T-helper 2 cell treated with Interferon-gamma antibody and Interleukin-4, amounts not matched to agents 5 μg/mL and 100 μg/mL, for 36 hours (primary cell): ENCODE data around the gene KIAA0232.

Source experiments
- DNase-seq: peaks from one replicate; pipeline ENCODE4 v3.0.0; 2021; ENCODE audit warnings: low spot score
- H3K27ac Mint-ChIP-seq: one replicate; pipeline ENCODE4 v1.8.0; 2021; ENCODE audit warnings: mild to moderate bottlenecking, mixed read lengths
- H3K27me3 Mint-ChIP-seq: one replicate; pipeline ENCODE4 v1.8.0; 2021; ENCODE audit warnings: low read depth, mixed read lengths
- H3K36me3 Mint-ChIP-seq: one replicate; pipeline ENCODE4 v1.8.0; 2021; ENCODE audit warnings: low read depth, mixed read lengths
- H3K4me1 Mint-ChIP-seq: one replicate; pipeline ENCODE4 v1.8.0; 2021; ENCODE audit warnings: low read depth, mixed read lengths
- H3K4me3 Mint-ChIP-seq: one replicate; pipeline ENCODE4 v1.8.0; 2022; ENCODE audit warnings: mild to moderate bottlenecking, moderate library complexity, mixed read lengths
- H3K9me3 Mint-ChIP-seq: one replicate; pipeline ENCODE4 v1.8.0; 2021; ENCODE audit warnings: mixed read lengths

KIAA0232 gene

GRCh38 chr4:6764976-6765620 lies 17.4 kb upstream of the KIAA0232 start:
- H3K27ac Mint-ChIP-seq = no peak overlapping the region
- peaks cover 6% of the 10 kb centered on the region for H3K27me3 Mint-ChIP-seq
- no peak for DNase-seq
- no peaks in the 10 kb centered on the region for H3K36me3 Mint-ChIP-seq
- no peak overlapping the region for H3K4me3 Mint-ChIP-seq
- H3K9me3 Mint-ChIP-seq = no peaks in the 10 kb centered on the region
- H3K4me1 Mint-ChIP-seq = peaks cover 8% of the 10 kb centered on the region

GRCh38 chr4:6765703-6766102 lies 16.8 kb upstream of the KIAA0232 start:
- Mint-ChIP-seq H3K27me3 (peaks cover 6% of the 10 kb centered on the region), H3K4me1 (peaks cover 8% of the 10 kb centered on the region), H3K36me3 (no peaks in the 10 kb centered on the region), H3K27ac (no peak overlapping the region), H3K9me3 (no peaks in the 10 kb centered on the region), H3K4me3 (no peak overlapping the region)
- no peak for DNase-seq

DNA sequence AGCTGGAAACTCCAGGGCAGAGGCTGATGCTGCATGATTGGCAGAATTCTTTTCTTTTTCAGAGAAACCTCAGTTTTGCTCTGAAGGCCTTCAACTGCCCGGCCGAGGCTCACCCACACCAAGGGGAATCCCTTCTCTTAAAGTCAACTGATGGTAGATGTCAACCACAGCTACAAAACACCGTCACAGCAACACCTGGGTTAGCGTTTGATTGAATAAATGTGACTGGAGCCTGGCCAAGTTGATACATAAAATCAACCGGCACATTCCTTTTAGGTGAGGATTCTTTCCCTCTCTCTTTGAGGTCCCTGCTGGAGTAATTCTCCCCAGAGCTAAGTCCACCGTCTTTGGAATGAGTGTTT lies 15.2 kb upstream of the KIAA0232 start:
- H3K9me3 Mint-ChIP-seq = no peaks in the 10 kb centered on the region
- no peak overlapping the region for H3K27ac Mint-ChIP-seq
- H3K4me3 Mint-ChIP-seq = no peak overlapping the region
- DNase-seq = no peak
- no peaks in the 10 kb centered on the region for H3K36me3 Mint-ChIP-seq
- peaks cover 6% of the 10 kb centered on the region for H3K27me3 Mint-ChIP-seq
- H3K4me1 Mint-ChIP-seq = peaks cover 8% of the 10 kb centered on the region

GRCh38 chr4:6767748-6768538 lies 14.6 kb upstream of the KIAA0232 start:
- Mint-ChIP-seq H3K27ac (no peak overlapping the region), H3K9me3 (no peaks in the 10 kb centered on the region), H3K4me3 (no peak overlapping the region), H3K36me3 (no peaks in the 10 kb centered on the region), H3K4me1 (peaks cover 8% of the 10 kb centered on the region), H3K27me3 (peaks cover 6% of the 10 kb centered on the region)
- DNase-seq = no peak

DNA sequence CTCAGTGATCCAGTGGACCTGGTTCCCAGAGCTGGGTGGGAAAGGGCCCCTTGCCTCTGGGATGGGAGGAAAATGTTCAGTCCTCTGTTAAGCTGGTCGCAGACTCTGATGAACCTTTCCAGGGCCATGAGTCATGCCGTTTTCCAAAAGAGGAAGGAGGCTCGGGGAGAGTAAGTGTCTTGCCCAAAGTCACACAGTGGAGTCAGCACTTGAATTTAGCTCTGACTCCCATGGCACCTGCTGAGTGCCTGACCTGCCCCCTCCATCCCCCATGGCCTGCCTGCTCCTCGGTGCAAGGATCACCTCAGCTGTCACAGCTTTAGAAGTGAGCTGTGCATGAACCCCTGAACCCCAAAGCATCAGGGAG lies 14.0 kb upstream of the KIAA0232 start:
- Mint-ChIP-seq H3K4me3 (no peak overlapping the region), H3K9me3 (no peaks in the 10 kb centered on the region), H3K27ac (no peak overlapping the region), H3K27me3 (peaks cover 10% of the 10 kb centered on the region), H3K4me1 (peaks cover 8% of the 10 kb centered on the region), H3K36me3 (no peaks in the 10 kb centered on the region)
- no peak for DNase-seq

DNA sequence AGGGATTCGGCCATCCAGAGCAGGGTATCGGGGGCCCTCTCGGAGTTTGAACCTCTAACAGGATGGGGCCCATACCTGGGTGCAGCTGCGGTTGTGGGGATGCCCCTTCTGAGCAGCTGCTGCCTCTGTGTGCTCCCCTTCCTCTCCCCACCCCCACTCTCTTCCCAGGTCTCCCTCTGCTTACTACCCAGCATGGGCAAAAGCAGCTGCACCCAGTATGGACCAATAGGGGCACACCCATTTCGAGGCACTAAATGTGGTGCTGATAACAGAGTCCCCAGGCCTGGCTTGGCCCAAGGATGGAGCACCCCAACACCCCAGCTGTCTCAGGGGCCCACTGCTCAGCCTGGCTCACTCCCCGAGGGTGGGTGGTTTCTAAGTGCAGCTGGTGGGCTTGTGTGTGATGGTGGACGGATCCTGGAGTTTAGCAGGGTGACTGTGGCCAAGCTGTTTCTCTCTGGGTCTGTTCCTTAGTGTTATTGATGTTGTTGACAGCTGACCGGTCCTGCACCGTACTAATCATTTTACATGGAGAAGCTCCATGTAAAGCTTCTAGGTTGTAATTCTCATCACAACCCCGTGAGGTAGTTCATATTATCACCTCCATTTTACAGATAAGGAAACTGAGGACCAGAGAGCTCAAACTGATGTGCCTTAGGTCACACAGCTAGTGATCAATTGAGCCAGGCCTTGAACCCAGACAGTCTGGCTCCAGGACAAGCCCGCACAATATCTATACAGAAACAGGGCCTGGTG lies 13.1 kb upstream of the KIAA0232 start:
- Mint-ChIP-seq H3K27me3 (peaks cover 8% of the 10 kb centered on the region), H3K27ac (no peak overlapping the region), H3K36me3 (no peaks in the 10 kb centered on the region), H3K4me3 (no peak overlapping the region), H3K9me3 (no peaks in the 10 kb centered on the region), H3K4me1 (peaks cover 10% of the 10 kb centered on the region)
- DNase-seq = no peak

DNA sequence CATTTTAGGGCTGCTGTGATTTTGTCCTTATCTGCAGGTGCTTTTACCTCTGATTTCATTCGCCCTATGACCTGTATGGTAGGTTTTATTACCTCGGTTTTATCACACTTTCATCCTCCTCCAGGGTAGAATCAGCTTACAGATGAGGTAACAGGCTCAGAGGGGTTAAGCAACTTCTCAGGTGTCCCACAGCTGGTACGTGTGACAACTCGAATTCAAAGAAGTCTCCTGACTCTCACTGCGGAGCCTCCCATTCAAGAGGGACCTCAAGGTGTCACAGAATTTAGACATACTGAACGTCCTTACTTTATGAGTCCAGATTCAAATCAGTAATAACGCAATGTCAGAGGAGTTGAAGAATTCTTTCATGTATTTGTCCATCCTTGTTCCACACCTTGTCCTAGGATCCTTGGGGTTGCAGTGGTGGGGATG lies 12.5 kb upstream of the KIAA0232 start:
- no peak overlapping the region for H3K27ac Mint-ChIP-seq
- peaks cover 13% of the 10 kb centered on the region for H3K4me1 Mint-ChIP-seq
- no peaks in the 10 kb centered on the region for H3K9me3 Mint-ChIP-seq
- peaks cover 8% of the 10 kb centered on the region for H3K27me3 Mint-ChIP-seq
- H3K36me3 Mint-ChIP-seq = no peaks in the 10 kb centered on the region
- DNase-seq = no peak
- H3K4me3 Mint-ChIP-seq = no peak overlapping the region

- H3K36me3 Mint-ChIP-seq = no peaks in the 10 kb centered on the region
- H3K27me3 Mint-ChIP-seq = peaks cover 8% of the 10 kb centered on the region
- no peak for DNase-seq
- no peak overlapping the region for H3K27ac Mint-ChIP-seq
- no peak overlapping the region for H3K4me3 Mint-ChIP-seq
- peaks cover 18% of the 10 kb centered on the region for H3K4me1 Mint-ChIP-seq
- no peaks in the 10 kb centered on the region for H3K9me3 Mint-ChIP-seq
Measured at GRCh38 chr4:6770581-6771228, 11.8 kb upstream of the KIAA0232 start.

GRCh38 chr4:6771229-6771671 lies 11.3 kb upstream of the KIAA0232 start:
- Mint-ChIP-seq H3K36me3 (no peaks in the 10 kb centered on the region), H3K27me3 (peaks cover 5% of the 10 kb centered on the region), H3K27ac (no peak overlapping the region), H3K4me1 (peaks cover 18% of the 10 kb centered on the region), H3K4me3 (no peak overlapping the region), H3K9me3 (no peaks in the 10 kb centered on the region)
- DNase-seq = no peak

GRCh38 chr4:6772223-6772928 lies 10.2 kb upstream of the KIAA0232 start:
- Mint-ChIP-seq H3K4me1 (peaks cover 21% of the 10 kb centered on the region), H3K36me3 (no peaks in the 10 kb centered on the region), H3K27ac (no peak overlapping the region), H3K4me3 (no peak overlapping the region), H3K9me3 (no peaks in the 10 kb centered on the region), H3K27me3 (peaks cover 4% of the 10 kb centered on the region)
- DNase-seq = no peak

DNA sequence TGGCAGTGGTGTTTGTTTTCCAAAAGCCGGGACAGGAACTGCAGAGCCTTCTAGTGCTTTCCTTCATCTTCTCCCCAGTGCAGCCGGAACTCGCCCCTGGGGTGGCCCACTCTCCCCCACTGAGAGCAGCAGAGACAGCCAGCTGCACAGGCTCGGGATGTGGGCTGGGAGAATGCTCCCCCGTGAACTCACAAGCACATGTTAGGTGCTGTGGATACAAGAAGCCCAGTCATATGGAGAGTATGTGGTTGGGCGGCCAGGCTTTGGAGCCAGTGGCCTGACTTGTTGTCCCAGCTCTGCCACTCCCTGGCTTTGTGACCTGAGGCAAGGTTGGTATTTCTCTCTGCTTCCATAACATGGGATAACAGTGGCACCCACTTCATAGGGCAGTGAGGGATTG lies 9.4 kb upstream of the KIAA0232 start:
- peaks cover 28% of the 10 kb centered on the region for H3K4me1 Mint-ChIP-seq
- peaks cover 4% of the 10 kb centered on the region for H3K27me3 Mint-ChIP-seq
- no peak overlapping the region for H3K27ac Mint-ChIP-seq
- no peak overlapping the region for H3K4me3 Mint-ChIP-seq
- H3K36me3 Mint-ChIP-seq = no peaks in the 10 kb centered on the region
- DNase-seq = no peak
- H3K9me3 Mint-ChIP-seq = no peaks in the 10 kb centered on the region

GRCh38 chr4:6773616-6774540 lies 8.6 kb upstream of the KIAA0232 start:
- no peaks in the 10 kb centered on the region for H3K9me3 Mint-ChIP-seq
- DNase-seq = no peak
- peaks cover 33% of the 10 kb centered on the region for H3K4me1 Mint-ChIP-seq
- no peaks in the 10 kb centered on the region for H3K36me3 Mint-ChIP-seq
- no peak overlapping the region for H3K27ac Mint-ChIP-seq
- H3K27me3 Mint-ChIP-seq = peaks cover 4% of the 10 kb centered on the region
- no peak overlapping the region for H3K4me3 Mint-ChIP-seq

DNA sequence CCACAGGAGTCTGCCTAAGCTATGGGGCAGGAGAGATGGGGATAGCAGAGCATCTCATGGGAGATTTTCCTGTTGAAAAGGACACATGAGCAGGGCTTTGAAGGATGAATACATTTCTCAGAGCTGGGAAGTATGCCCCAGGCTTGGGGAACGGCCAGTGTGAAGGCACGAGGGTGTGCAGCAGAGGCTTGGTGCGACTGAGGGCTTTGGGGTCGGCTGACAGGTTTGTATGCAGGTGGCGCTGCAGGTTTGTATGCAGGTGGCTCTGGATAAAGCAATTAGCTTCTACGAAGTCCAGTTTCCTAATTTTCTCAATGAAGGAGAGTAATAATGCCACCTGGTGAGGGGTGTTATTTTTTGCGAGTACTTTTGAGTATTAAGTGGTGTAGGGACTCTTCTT lies 6.8 kb upstream of the KIAA0232 start:
- no peak overlapping the region for H3K27ac Mint-ChIP-seq
- H3K36me3 Mint-ChIP-seq = no peaks in the 10 kb centered on the region
- H3K4me3 Mint-ChIP-seq = no peak overlapping the region
- H3K4me1 Mint-ChIP-seq = peaks cover 43% of the 10 kb centered on the region
- no peaks in the 10 kb centered on the region for H3K9me3 Mint-ChIP-seq
- no peak for DNase-seq
- H3K27me3 Mint-ChIP-seq = peaks cover 4% of the 10 kb centered on the region
